ENCODE data around the gene FADD.

- TF ChIP-seq CTCF (IDR thresholded peaks at IDR 0.05; ENCODE audit: insufficient read depth, low read depth, low read length) = no peak
- no peak for TF ChIP-seq EZH2 (IDR thresholded peaks at IDR 0.05; ENCODE audit: insufficient read depth, low read length)
These were observed 10.3 kb upstream of the FADD start for GRCh38 chr11:70192666-70193410.

Data from astrocyte (in vitro differentiated cells and primary cell).